ENCODE measurements around the gene RFX8. TPM values are rescaled to one million over a fixed set of nuclear protein-coding genes. Genes with fewer than 3 reads are reported as not detected.

Gene RFX8
- polyA plus RNA-seq, 1 of the 3 experiments (the other 2 are of a cell fraction): 0.07 TPM

DNA sequence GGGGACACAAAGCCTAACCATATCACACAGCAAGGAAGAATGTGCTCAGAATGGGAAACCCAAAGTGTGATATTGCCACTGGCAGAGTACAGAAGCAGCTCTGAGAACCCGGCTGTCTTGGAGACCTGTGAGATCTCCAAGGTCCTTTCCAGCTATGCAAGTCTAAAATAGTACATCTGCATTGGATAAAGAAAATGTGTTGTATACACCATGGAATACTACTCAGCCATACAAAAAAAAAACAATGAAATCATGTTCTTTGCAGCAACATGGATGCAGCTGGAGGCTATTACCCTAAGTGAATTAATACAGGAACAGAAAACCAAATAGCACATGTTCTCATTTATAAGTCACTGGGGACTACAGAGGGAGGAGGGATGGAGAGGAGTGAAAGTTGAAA lies 36.5 kb upstream of the RFX8 start:
- WGBS (ENCODE audit: low lambda C conversion rate): 63% methylated on average over 1 of the region's 1 CpG
- no peak for DNase-seq
- no peaks in the 10 kb centered on the region for H4K20me1 ChIP-seq (ENCODE audit: insufficient read depth)
- H3K36me3 ChIP-seq (replicated peaks in 1 of 2; ENCODE audit: control insufficient read depth in 1 of 2, insufficient read depth in 2 of 2, low read length in 1 of 2): no peaks in the 10 kb centered on the region
- no peaks in the 10 kb centered on the region for H3K27me3 ChIP-seq (ENCODE audit: insufficient read depth)
- ChIA-PET POLR2A (interaction anchor here (0.6 kb wide), 1 partner anchor 61 kb away, joined by 3 read pairs; no protein-coding TSS in a partner anchor), CTCF (interaction anchor here (1.5 kb wide), 1 partner anchor 93 kb away, joined by 4 read pairs; no protein-coding TSS in a partner anchor)
- H3K9me3 ChIP-seq: no peaks in the 10 kb centered on the region
- peaks cover 9 to 10% of the 10 kb centered on the region in 2 experiments; a peak in 3 of 4 replicates for H3K4me1 ChIP-seq (ENCODE audit: control insufficient read depth in 1 of 2, insufficient read depth in 2 of 2, low read depth in 1 of 2, low read length in 1 of 2)
- TF ChIP-seq JUND (IDR thresholded peaks at IDR 0.05): no peak
- TF ChIP-seq YY1 (IDR thresholded peaks at IDR 0.05; ENCODE audit: low read depth): no peak
- no peak for TF ChIP-seq TCF12 (IDR thresholded peaks at IDR 0.05)
- no peak for TF ChIP-seq NFIC (IDR thresholded peaks at IDR 0.05; ENCODE audit: borderline replicate concordance)
- TF ChIP-seq RCOR1 (IDR thresholded peaks at IDR 0.05; ENCODE audit: low read length): no peak
- TF ChIP-seq, protein P1, sequence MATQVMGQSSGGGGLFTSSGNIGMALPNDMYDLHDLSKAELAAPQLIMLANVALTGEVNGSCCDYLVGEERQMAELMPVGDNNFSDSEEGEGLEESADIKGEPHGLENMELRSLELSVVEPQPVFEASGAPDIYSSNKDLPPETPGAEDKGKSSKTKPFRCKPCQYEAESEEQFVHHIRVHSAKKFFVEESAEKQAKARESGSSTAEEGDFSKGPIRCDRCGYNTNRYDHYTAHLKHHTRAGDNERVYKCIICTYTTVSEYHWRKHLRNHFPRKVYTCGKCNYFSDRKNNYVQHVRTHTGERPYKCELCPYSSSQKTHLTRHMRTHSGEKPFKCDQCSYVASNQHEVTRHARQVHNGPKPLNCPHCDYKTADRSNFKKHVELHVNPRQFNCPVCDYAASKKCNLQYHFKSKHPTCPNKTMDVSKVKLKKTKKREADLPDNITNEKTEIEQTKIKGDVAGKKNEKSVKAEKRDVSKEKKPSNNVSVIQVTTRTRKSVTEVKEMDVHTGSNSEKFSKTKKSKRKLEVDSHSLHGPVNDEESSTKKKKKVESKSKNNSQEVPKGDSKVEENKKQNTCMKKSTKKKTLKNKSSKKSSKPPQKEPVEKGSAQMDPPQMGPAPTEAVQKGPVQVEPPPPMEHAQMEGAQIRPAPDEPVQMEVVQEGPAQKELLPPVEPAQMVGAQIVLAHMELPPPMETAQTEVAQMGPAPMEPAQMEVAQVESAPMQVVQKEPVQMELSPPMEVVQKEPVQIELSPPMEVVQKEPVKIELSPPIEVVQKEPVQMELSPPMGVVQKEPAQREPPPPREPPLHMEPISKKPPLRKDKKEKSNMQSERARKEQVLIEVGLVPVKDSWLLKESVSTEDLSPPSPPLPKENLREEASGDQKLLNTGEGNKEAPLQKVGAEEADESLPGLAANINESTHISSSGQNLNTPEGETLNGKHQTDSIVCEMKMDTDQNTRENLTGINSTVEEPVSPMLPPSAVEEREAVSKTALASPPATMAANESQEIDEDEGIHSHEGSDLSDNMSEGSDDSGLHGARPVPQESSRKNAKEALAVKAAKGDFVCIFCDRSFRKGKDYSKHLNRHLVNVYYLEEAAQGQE (IDR thresholded peaks at IDR 0.05; ENCODE audit: low read depth, low read length): no peak
- no peak for TF ChIP-seq EZH2phosphoT487 (IDR thresholded peaks at IDR 0.05; ENCODE audit: borderline replicate concordance, low read depth)
- TF ChIP-seq, protein P2, sequence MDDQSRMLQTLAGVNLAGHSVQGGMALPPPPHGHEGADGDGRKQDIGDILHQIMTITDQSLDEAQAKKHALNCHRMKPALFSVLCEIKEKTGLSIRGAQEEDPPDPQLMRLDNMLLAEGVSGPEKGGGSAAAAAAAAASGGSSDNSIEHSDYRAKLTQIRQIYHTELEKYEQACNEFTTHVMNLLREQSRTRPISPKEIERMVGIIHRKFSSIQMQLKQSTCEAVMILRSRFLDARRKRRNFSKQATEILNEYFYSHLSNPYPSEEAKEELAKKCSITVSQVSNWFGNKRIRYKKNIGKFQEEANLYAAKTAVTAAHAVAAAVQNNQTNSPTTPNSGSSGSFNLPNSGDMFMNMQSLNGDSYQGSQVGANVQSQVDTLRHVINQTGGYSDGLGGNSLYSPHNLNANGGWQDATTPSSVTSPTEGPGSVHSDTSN (IDR thresholded peaks at IDR 0.05): no peak
- no peak overlapping the region for H3K9ac ChIP-seq
- no peak overlapping the region for H3K4me3 ChIP-seq (ENCODE audit: low read depth in 2 of 2, low read length in 1 of 2)
- peaks cover 4% of the 10 kb centered on the region for H3F3A ChIP-seq (replicated peaks; ENCODE audit: insufficient read depth)
- H3K4me2 ChIP-seq: no peak overlapping the region
- H2AFZ ChIP-seq (ENCODE audit: low read depth): no peak overlapping the region
- H3K27ac ChIP-seq (ENCODE audit: low read depth in 2 of 2, low read length in 1 of 2): no peak overlapping the region
- H3K9me2 ChIP-seq: no peaks in the 10 kb centered on the region
- H3K79me2 ChIP-seq (ENCODE audit: insufficient read depth): no peaks in the 10 kb centered on the region

DNA sequence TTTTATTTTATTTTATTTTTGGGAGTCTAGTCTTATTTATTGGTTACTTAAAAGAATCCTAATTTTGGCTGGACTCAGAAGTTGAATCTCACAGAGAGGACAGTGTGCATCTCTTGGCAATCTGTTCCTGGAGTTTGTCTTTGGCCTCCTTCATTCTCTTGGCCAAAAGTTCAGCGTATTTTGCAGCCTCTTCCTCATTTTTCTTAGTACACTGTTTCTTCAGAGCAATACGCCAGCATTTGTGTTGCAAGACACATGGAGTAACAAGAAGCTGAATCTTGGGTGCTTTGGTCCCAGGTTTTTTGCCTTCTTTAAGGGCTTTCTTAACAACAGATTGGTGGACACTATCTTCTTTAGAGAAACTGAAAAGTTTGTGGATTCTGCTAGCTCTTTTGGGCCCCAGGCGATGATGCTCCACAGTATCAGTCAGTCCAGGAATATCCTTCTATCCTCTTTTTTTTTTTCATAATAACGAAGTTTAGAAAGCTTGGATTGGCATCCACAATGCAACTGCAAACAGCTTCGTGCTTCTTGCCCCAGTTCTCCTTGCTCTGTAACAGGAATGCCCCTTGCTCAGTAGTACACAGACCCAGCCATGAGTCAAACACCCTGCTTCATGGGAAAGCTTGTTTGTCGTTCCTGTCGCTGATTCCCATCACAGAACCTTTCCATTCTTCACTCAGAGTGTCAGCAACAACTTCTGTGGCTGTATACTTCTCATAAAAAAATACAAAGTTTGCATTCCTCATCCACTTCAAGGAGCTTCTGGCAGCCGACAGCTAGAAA lies 34.8 kb upstream of the RFX8 start:
- Histone ChIP-seq H2AFZ (ENCODE audit: low read depth) (0 out of 2 replicates have a peak overlapping the region, but pooled peaks have one; percentile 16), H4K20me1 (ENCODE audit: insufficient read depth) (no peaks in the 10 kb centered on the region), H3K27ac (ENCODE audit: low read depth in 2 of 2, low read length in 1 of 2) (no peak overlapping the region), H3K9me3 (no peaks in the 10 kb centered on the region), H3K36me3 (replicated peaks in 1 of 2; ENCODE audit: control insufficient read depth in 1 of 2, insufficient read depth in 2 of 2, low read length in 1 of 2) (no peaks in the 10 kb centered on the region), H3K9ac (no peak overlapping the region), H3K27me3 (ENCODE audit: insufficient read depth) (no peaks in the 10 kb centered on the region), H3K4me2 (no peak overlapping the region), H3F3A (replicated peaks; ENCODE audit: insufficient read depth) (no peaks in the 10 kb centered on the region), H3K79me2 (ENCODE audit: insufficient read depth) (no peaks in the 10 kb centered on the region), H3K9me2 (no peaks in the 10 kb centered on the region), H3K4me3 (ENCODE audit: low read depth in 2 of 2, low read length in 1 of 2) (no peak overlapping the region), H3K4me1 (ENCODE audit: control insufficient read depth in 1 of 2, insufficient read depth in 2 of 2, low read depth in 1 of 2, low read length in 1 of 2) (peaks cover 0 to 9% of the 10 kb centered on the region in 2 experiments; a peak in 1 of 4 replicates)
- DNase-seq: no peak
- WGBS (ENCODE audit: low lambda C conversion rate): 86% methylated on average over 8 of the region's 8 CpGs
- POLR2A ChIA-PET: no interaction called here
- CTCF ChIA-PET: interaction anchor here (1.0 to 2.5 kb wide), 4 partner anchors 9 to 183 kb away, joined by 4 to 8 read pairs (median 6); no protein-coding TSS in a partner anchor
- TF ChIP-seq CHD2 (IDR thresholded peaks at IDR 0.05; ENCODE audit: low read length, partially characterized antibody): no peak
- TF ChIP-seq EP300 (IDR thresholded peaks at IDR 0.05; ENCODE audit: borderline replicate concordance in 1 of 2, low read depth in 1 of 2, low read length in 1 of 2): no peak
- no peak for TF ChIP-seq YY1 (IDR thresholded peaks at IDR 0.05; ENCODE audit: low read depth)
- no peak for TF ChIP-seq SMC3 (IDR thresholded peaks at IDR 0.05; ENCODE audit: low read depth, low read length)
- TF ChIP-seq, protein P3, sequence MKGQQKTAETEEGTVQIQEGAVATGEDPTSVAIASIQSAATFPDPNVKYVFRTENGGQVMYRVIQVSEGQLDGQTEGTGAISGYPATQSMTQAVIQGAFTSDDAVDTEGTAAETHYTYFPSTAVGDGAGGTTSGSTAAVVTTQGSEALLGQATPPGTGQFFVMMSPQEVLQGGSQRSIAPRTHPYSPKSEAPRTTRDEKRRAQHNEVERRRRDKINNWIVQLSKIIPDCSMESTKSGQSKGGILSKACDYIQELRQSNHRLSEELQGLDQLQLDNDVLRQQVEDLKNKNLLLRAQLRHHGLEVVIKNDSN (IDR thresholded peaks at IDR 0.05; ENCODE audit: borderline replicate concordance, low read depth): no peak
- TF ChIP-seq GABPA (IDR thresholded peaks at IDR 0.05; ENCODE audit: low read depth): no peak
- no peak for TF ChIP-seq TAF1 (IDR thresholded peaks at IDR 0.05; ENCODE audit: borderline replicate concordance, low read depth, low read length)
- TF ChIP-seq EZH2phosphoT487 (IDR thresholded peaks at IDR 0.05; ENCODE audit: borderline replicate concordance, low read depth): no peak
- TF ChIP-seq NRF1 (IDR thresholded peaks at IDR 0.05; ENCODE audit: low read depth, low read length): no peak
- TF ChIP-seq SIN3A (IDR thresholded peaks at IDR 0.05; ENCODE audit: borderline replicate concordance, low read depth, low read length): no peak
- no peak for TF ChIP-seq GATA2 (CRISPR knock-in tag; IDR thresholded peaks at IDR 0.05)
- TF ChIP-seq NFIC (IDR thresholded peaks at IDR 0.05; ENCODE audit: borderline replicate concordance): no peak
- TF ChIP-seq, protein P4, sequence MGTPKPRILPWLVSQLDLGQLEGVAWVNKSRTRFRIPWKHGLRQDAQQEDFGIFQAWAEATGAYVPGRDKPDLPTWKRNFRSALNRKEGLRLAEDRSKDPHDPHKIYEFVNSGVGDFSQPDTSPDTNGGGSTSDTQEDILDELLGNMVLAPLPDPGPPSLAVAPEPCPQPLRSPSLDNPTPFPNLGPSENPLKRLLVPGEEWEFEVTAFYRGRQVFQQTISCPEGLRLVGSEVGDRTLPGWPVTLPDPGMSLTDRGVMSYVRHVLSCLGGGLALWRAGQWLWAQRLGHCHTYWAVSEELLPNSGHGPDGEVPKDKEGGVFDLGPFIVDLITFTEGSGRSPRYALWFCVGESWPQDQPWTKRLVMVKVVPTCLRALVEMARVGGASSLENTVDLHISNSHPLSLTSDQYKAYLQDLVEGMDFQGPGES (IDR thresholded peaks at IDR 0.05; ENCODE audit: low read depth, low read length): no peak
- TF ChIP-seq ELF1 (IDR thresholded peaks at IDR 0.05): no peak
- TF ChIP-seq, protein P5, sequence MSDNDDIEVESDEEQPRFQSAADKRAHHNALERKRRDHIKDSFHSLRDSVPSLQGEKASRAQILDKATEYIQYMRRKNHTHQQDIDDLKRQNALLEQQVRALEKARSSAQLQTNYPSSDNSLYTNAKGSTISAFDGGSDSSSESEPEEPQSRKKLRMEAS (IDR thresholded peaks at IDR 0.05; ENCODE audit: low read depth): no peak
- TF ChIP-seq TCF12 (IDR thresholded peaks at IDR 0.05): no peak
- no peak for TF ChIP-seq RCOR1 (IDR thresholded peaks at IDR 0.05; ENCODE audit: low read length)

Measured in SK-N-SH (cell line).